Measurements from ENCODE around the gene SREK1IP1. TPM values are rescaled to one million over a fixed set of nuclear protein-coding genes. Genes with fewer than 3 reads are reported as not detected.

Gene SREK1IP1
- total RNA-seq, 1 experiment from 2014 or later = 25.5 TPM

- no peak for TF ChIP-seq REST (IDR thresholded peaks at IDR 0.05; ENCODE audit: low read depth)
- no peak for TF ChIP-seq EGR1 (IDR thresholded peaks at IDR 0.05; ENCODE audit: low read depth)
- TF ChIP-seq FOSL1 (IDR thresholded peaks at IDR 0.05; ENCODE audit: low read depth) = no peak
- TF ChIP-seq SRF (IDR thresholded peaks at IDR 0.05; ENCODE audit: low read depth) = no peak
- TF ChIP-seq EZH2 (IDR thresholded peaks at IDR 0.05) = no peak
- no peak for TF ChIP-seq JUND (IDR thresholded peaks at IDR 0.05)
Observed at GRCh38 chr5:64818245-64818644, 49.8 kb upstream of the SREK1IP1 start (continued).

GRCh38 chr5:64814073-64814472 lies 45.6 kb upstream of the SREK1IP1 start:
- no peaks in the 10 kb centered on the region for H4K20me1 ChIP-seq (ENCODE audit: insufficient read depth)
- H3K4me2 ChIP-seq (ENCODE audit: low read length) = no peak overlapping the region
- H3K9me3 ChIP-seq (ENCODE audit: control insufficient read depth in 1 of 2, insufficient read depth in 1 of 2, low read depth in 1 of 2, low read length in 2 of 2) = no peaks in the 10 kb centered on the region
- intact Hi-C loops (cut with micrococcal nuclease) = loop anchor here (5.0 to 10.0 kb wide), 2 partner anchors 283 to 771 kb away; no protein-coding TSS in a partner anchor
- no peak overlapping the region for H2AFZ ChIP-seq (ENCODE audit: low read depth, low read length, poor library complexity, severe bottlenecking)
- no peak for ATAC-seq
- no peaks in the 10 kb centered on the region for H3K79me2 ChIP-seq (ENCODE audit: insufficient read depth, low read length)
- no peak overlapping the region for H3K27ac ChIP-seq (ENCODE audit: low read depth, low read length)
- ChIA-PET RAD21 (ENCODE audit: low non-redundant PET in 1 of 2, low total read pairs in 2 of 2, uncharacterized antibody in 2 of 2, unreplicated experiment in 2 of 2) (no interaction called here), POLR2A (no interaction called here), CTCF (no interaction called here)
- TF ChIP-seq JUND (IDR thresholded peaks at IDR 0.05) = no peak
- TF ChIP-seq ZBTB33 (IDR thresholded peaks at IDR 0.05; ENCODE audit: extremely low read depth, insufficient replicate concordance, low read length) = no peak
- TF ChIP-seq RAD21 (IDR thresholded peaks at IDR 0.05; ENCODE audit: low read depth) = no peak
- no peak for TF ChIP-seq EGR1 (IDR thresholded peaks at IDR 0.05; ENCODE audit: low read depth)
- no peak for TF ChIP-seq MAX (IDR thresholded peaks at IDR 0.05)
- no peak for TF ChIP-seq POLR2A (IDR thresholded peaks at IDR 0.05; ENCODE audit: borderline replicate concordance, extremely low read depth, insufficient read depth, insufficient read length)
- TF ChIP-seq FOSL1 (IDR thresholded peaks at IDR 0.05; ENCODE audit: low read depth) = no peak
- no peak for TF ChIP-seq ZNF274 (IDR thresholded peaks at IDR 0.05; ENCODE audit: low read depth, low read length)
- no peak for TF ChIP-seq ZFX (IDR thresholded peaks at IDR 0.05)
- no peak for TF ChIP-seq SIN3A (IDR thresholded peaks at IDR 0.05; ENCODE audit: low read depth)
- TF ChIP-seq REST (IDR thresholded peaks at IDR 0.05; ENCODE audit: low read depth) = no peak
- no peak for TF ChIP-seq SRF (IDR thresholded peaks at IDR 0.05; ENCODE audit: low read depth)
- TF ChIP-seq CBX3 (IDR thresholded peaks at IDR 0.05; ENCODE audit: low read depth) = no peak
- TF ChIP-seq EZH2 (IDR thresholded peaks at IDR 0.05) = no peak
- no peak for TF ChIP-seq ELF1 (IDR thresholded peaks at IDR 0.05; ENCODE audit: borderline replicate concordance, low read depth)
- no peak for TF ChIP-seq SP1 (IDR thresholded peaks at IDR 0.05; ENCODE audit: low read depth)
- no peak for TF ChIP-seq YY1 (IDR thresholded peaks at IDR 0.05; ENCODE audit: extremely low read depth, insufficient replicate concordance, low read depth, low read length)
- no peaks in the 10 kb centered on the region for H3K9me2 ChIP-seq (ENCODE audit: insufficient read depth)
- no peak overlapping the region for H3K4me3 ChIP-seq (replicated peaks in 1 of 2; ENCODE audit: low read depth in 1 of 2, low read length in 2 of 2)
- no TSS peak for BruUV-seq (replicated peaks)
- no peak for DNase-seq (ENCODE audit: low read depth, low spot score)
- no peaks in the 10 kb centered on the region for H3K36me3 ChIP-seq (ENCODE audit: control insufficient read depth in 1 of 2, insufficient read depth in 2 of 2, low read length in 2 of 2)
- H3K4me1 ChIP-seq (ENCODE audit: control insufficient read depth in 1 of 2, insufficient read depth in 2 of 2, low read length in 2 of 2) = no peaks in the 10 kb centered on the region
- H3K27me3 ChIP-seq (ENCODE audit: insufficient read depth, low read length) = no peaks in the 10 kb centered on the region
- H3K9ac ChIP-seq (ENCODE audit: low read length) = no peak overlapping the region
